RCC 7860 (cell line): Measurements from ENCODE around the gene MAP1LC3B.

Experiments
- DNase-seq: peaks from one replicate; pipeline ENCODE4 v3.0.0-alpha.2; 2015; ENCODE audit warnings: low spot score
- FAIRE-seq: peaks from 2 replicates; lab custom pipeline; 2012; peaks lifted over from hg19 to GRCh38; lab: Jason Lieb, UNC

Gene MAP1LC3B

DNA sequence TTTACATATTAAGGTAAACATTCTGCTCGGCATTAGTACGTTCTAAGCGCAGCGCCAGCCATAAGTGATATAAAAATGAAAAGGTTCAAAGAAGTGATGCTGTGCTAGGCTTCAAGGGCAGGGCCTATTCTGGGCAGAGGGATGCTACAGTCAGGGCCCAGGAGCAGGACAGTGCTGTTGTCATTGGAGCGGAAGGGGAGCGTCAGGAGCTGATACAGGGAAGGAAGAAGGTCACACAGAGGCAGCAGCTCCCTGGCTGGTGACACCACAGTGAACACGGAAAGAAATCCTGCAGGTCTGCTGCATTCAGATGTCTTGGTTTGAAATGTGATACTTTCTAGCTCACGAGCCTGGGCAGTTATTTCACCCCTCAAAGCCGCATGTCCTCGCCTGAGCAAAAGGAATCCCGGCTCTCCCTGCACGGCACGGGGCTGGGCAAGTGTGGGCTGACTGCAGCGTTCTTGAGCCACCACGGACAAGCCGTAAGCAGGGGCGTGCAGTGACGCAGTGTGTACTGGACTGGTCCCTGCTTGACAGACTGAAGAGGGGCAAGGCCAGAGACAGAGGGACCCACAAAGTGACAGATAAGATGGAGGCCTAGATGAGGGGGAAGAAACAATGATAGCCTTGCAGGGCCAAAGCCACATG is 59.6 kb downstream of the MAP1LC3B start:
- DNase-seq, result no peak
- FAIRE-seq, result no peak

DNA sequence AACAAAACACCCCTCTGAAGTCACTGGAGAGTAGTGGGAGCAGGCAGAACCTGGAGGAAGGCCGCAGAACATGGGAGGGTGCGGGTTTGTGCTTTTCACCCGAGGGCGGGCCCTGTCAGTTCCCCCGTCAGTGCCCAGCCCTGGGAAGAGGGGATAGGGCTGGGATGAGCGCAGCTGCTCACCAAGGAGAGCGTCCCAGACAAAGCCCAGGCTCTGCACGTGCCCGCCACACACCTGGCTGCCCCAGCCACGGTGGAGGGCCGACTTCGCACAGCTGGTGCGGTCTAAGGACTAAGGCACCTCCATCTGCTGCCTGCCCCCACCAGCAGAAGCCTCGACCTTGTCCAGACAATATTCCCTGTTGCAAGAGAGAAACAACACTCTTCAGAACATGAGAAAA is 61.2 kb downstream of the MAP1LC3B start:
- FAIRE-seq (no peak), DNase-seq (no peak)
